Muscle of leg (tissue), 11 donors: ENCODE data around the gene NEU3. TPM values are rescaled to one million over a fixed set of nuclear protein-coding genes. Genes with fewer than 3 reads are reported as not detected.
"Not testable (repeated sequence)": the region's sequence is repeated elsewhere in the genome, so short reads cannot be mapped to it uniquely, and the experiment has no call there.

Experiments used
- DNase-seq: peaks from one replicate; pipeline ENCODE4 v3.0.0; 2013
- H3K27ac ChIP-seq: one replicate; pipeline ENCODE4 v1.5.1; 2013; ENCODE audit warnings: mild to moderate bottlenecking, low read length, control low read depth
- H3K27me3 ChIP-seq: one replicate; pipeline ENCODE4 v1.6.1; 2013; ENCODE audit warnings: low read length; ENCODE audit not compliant: control insufficient read depth, insufficient read depth
- H3K36me3 ChIP-seq: one replicate; pipeline ENCODE4 v1.6.1; 2013; ENCODE audit warnings: low read length; ENCODE audit not compliant: control insufficient read depth, insufficient read depth
- H3K4me1 ChIP-seq: one replicate; pipeline ENCODE4 v1.6.1; 2013; ENCODE audit warnings: low read length; ENCODE audit not compliant: control insufficient read depth, insufficient read depth
- H3K4me3 ChIP-seq: one replicate; pipeline ENCODE4 v1.5.1; 2013; ENCODE audit warnings: low read length, control low read depth
- H3K9me3 ChIP-seq: replicated peaks from 2 replicates; pipeline ENCODE4 v1.6.1; 2013; ENCODE audit warnings: low read depth, low read length; ENCODE audit not compliant: control insufficient read depth
- WGBS: methylation state at CpG from one replicate; pipeline ENCODE4 v1.1.5; 2013; ENCODE audit warnings: missing lambda C conversion rate; ENCODE audit not compliant: insufficient coverage; 5-methylcytosine and 5-hydroxymethylcytosine counted together
- polyA plus RNA-seq, 8 donors: library from polyadenylated mRNA; unstranded; fragments of 120-200 nt; gene quantifications; one replicate each; pipeline versions ENCODE4 v1.2.1 to v1.2.3, GENCODE V29; 2013; ENCODE audit warnings: inconsistent platforms in 1 of 8, low replicate concordance in 1 of 8; ENCODE audit not compliant: insufficient read length in 8 of 8, insufficient read depth in 1 of 8
- total RNA-seq: library from RNA; stranded (reverse); fragments of 120-200 nt; gene quantifications from one replicate; pipeline ENCODE4 v1.2.4, GENCODE V29; 2013

Gene NEU3
- total and polyA plus RNA-seq, 9 donors = 8.4 to 20.5 (median 12.9) TPM

- 92% methylated on average over 2 of the region's 4 CpGs for WGBS
- Histone ChIP-seq H3K4me3 (no peak overlapping the region), H3K27me3 (no peaks in the 10 kb centered on the region), H3K27ac (no peak overlapping the region), H3K36me3 (peaks cover 35% of the 10 kb centered on the region), H3K4me1 (no peaks in the 10 kb centered on the region), H3K9me3 (no peaks in the 10 kb centered on the region)
- no peak for DNase-seq
These were observed 10.7 kb upstream of the NEU3 start for GRCh38 chr11:74978041-74978440.

DNA sequence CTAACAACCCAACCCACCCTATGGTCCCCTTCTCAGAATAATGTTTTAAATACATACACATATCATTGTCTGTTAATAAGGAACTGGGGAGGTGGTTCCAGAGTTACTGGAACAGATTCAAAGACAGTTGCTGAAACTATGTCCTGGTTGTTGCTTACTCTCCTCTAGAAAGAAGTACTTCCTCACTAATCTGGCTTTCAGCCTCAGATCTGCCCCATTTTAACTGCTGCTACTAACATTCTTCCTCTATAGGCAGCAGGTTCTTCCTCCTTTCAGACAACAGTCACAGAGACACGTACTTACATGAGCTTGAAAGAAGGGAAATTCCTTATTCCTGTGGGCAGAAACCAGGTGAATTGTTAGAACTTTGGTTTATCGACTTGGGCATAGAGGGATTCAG lies 8.1 kb upstream of the NEU3 start:
- 100% methylated on average over 1 of the region's 2 CpGs for WGBS

GRCh38 chr11:74981888-74982287 lies 6.8 kb upstream of the NEU3 start:
- H3K27ac ChIP-seq = no peak overlapping the region
- no peaks in the 10 kb centered on the region for H3K9me3 ChIP-seq
- WGBS = no CpG with 5 or more reads among the region's 1 CpG
- DNase-seq = no peak
- H3K27me3 ChIP-seq = no peaks in the 10 kb centered on the region
- peaks cover 22% of the 10 kb centered on the region for H3K36me3 ChIP-seq
- H3K4me3 ChIP-seq = no peak overlapping the region
- H3K4me1 ChIP-seq = no peaks in the 10 kb centered on the region

More for the DNA sequence above, 8.1 kb upstream of the NEU3 start:
- Histone ChIP-seq H3K9me3 (no peaks in the 10 kb centered on the region), H3K4me1 (no peaks in the 10 kb centered on the region), H3K27me3 (no peaks in the 10 kb centered on the region), H3K27ac (no peak overlapping the region), H3K36me3 (peaks cover 26% of the 10 kb centered on the region), H3K4me3 (no peak overlapping the region)
- no peak for DNase-seq

DNA sequence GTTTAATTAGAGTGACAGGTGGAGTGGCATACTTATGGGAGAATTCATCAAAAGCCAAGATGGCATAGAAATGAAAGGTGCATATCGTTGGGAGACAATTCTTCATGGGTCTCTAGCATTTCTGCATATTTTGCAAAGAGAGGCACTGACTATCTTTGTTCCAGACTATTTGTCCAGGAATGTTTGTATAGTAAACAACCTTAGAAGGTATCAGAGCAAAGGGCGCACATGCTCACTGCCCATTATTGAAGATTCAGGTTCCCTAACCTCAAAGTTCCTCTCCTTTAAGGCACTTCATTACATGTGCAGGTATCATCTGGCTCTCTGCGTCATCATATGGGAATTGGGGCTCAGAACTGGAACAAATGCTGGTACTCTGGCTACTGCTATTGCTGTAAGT lies 4.7 kb upstream of the NEU3 start:
- WGBS = 83% methylated on average over 1 of the region's 3 CpGs
- no peaks in the 10 kb centered on the region for H3K4me1 ChIP-seq
- no peak overlapping the region for H3K4me3 ChIP-seq
- peaks cover 9% of the 10 kb centered on the region for H3K36me3 ChIP-seq
- H3K27ac ChIP-seq = no peak overlapping the region
- H3K9me3 ChIP-seq = no peaks in the 10 kb centered on the region
- DNase-seq = no peak
- H3K27me3 ChIP-seq = no peaks in the 10 kb centered on the region

- Histone ChIP-seq H3K4me3 (no peak overlapping the region), H3K27me3 (no peaks in the 10 kb centered on the region), H3K9me3 (no peaks in the 10 kb centered on the region), H3K36me3 (peaks cover 5% of the 10 kb centered on the region), H3K27ac (no peak overlapping the region), H3K4me1 (peaks cover 2% of the 10 kb centered on the region)
- WGBS = 100% methylated on average over 1 of the region's 2 CpGs
- no peak for DNase-seq
These were observed 4.0 kb upstream of the NEU3 start for GRCh38 chr11:74984730-74985129.

DNA sequence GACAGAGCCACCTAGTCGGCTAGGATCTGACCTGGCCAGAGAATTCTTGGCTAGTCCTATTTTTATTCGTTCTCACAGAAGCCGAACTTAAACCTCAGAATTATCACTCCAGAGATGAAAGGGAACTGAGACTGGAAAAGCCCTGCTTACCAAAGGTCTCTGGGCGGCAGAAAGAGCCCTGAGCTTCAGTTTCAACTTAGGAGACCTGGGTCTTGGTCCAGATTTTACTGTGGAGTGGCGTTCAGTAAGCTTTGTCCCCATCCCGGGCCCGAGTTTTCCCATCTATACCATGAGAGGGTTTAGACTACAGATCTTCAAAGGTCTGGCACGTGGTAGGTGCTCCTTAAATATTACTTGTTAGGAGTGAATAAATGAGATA lies 516 bp downstream of the NEU3 start:
- DNase-seq = no peak
- H3K4me1 ChIP-seq = peaks cover 2% of the 10 kb centered on the region
- 14% methylated on average over 2 of the region's 8 CpGs for WGBS
- H3K4me3 ChIP-seq = peak overlapping the region; percentile 76
- H3K36me3 ChIP-seq = no peaks in the 10 kb centered on the region
- H3K9me3 ChIP-seq = no peaks in the 10 kb centered on the region
- H3K27me3 ChIP-seq = no peaks in the 10 kb centered on the region
- peak overlapping the region; percentile 81 for H3K27ac ChIP-seq

- not testable (repeated sequence) for H3K27ac ChIP-seq, DNase-seq
- WGBS = no CpG with 5 or more reads among the region's 4 CpGs
These were observed 1.4 kb downstream of the NEU3 start for GRCh38 chr11:74990150-74990549.

DNA sequence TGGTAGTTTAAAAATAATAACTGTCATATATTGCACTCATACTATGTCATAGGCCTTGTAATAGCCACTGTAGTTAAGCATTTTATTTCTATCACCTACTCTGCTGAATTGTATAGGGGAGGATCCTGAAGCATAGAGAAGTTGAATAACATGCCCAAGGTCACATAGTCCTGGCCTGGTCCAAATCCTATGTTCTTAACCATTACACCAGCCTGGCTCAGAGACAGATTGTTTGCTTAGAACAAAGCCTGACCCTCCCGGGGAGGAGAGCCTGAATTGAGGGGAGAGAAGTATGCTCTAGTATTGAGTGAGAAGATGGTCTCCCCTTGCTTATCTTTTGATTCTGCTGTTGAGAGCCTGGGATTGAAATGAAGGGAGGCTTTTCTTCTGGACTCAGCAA lies 2.2 kb downstream of the NEU3 start:
- Histone ChIP-seq H3K4me1 (peaks cover 2% of the 10 kb centered on the region), H3K9me3 (no peaks in the 10 kb centered on the region), H3K27me3 (no peaks in the 10 kb centered on the region), H3K27ac (no peak overlapping the region), H3K36me3 (peaks cover 8% of the 10 kb centered on the region), H3K4me3 (no peak overlapping the region)
- DNase-seq = no peak
- WGBS = no CpG with 5 or more reads among the region's 1 CpG

More at GRCh38 chr11:74990150-74990549, 1.4 kb downstream of the NEU3 start:
- not testable (repeated sequence) for H3K4me1 ChIP-seq, H3K27me3 ChIP-seq, H3K36me3 ChIP-seq, H3K9me3 ChIP-seq, H3K4me3 ChIP-seq

DNA sequence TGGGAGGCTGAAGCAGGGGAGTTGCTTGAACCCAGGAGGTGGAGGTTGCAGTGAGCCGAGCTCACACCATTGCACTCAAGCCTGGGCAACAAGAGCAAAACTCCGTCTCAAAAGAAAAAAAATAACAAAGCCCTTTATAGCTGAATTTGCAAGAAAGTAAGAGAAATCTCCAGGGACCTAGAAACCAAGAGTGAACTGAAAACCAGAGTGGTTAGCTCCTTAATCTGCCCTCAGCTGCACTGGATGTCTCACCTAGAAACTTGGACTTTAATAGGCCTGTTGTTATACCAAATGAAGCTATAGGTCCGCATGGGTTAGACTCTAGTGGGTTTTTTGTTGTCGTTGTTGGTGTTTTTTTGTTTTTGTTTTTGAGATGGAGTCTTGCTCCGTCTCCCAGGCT lies 4.1 kb downstream of the NEU3 start:
- 70% methylated on average over 2 of the region's 5 CpGs for WGBS
- Histone ChIP-seq H3K36me3 (peaks cover 14% of the 10 kb centered on the region), H3K4me3 (no peak overlapping the region), H3K27me3 (no peaks in the 10 kb centered on the region), H3K9me3 (no peaks in the 10 kb centered on the region), H3K27ac (no peak overlapping the region), H3K4me1 (peaks cover 2% of the 10 kb centered on the region)
- DNase-seq = no peak

GRCh38 chr11:75000975-75001354 lies 12.2 kb downstream of the NEU3 start:
- no CpG with 5 or more reads among the region's 3 CpGs for WGBS

DNA sequence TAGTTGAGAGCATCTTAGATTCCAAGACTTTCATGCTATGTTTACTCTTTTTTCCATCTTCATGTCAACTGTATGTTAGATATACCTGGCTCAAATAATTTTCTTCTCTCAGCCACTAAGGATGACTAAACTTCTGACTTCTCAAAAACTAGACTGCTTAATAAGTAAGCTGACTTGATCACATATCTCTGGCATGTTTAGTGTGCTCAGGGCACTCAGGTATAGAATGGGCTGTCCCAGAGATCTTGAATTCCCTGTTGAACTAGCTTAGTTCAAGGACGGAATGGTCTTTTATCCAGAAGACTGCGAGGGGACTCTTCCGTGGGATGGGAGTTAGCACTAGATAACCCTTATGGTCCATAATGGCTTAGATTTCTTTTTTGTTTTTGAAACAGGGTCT lies 13.0 kb downstream of the NEU3 start:
- Histone ChIP-seq H3K27me3 (no peaks in the 10 kb centered on the region), H3K9me3 (no peaks in the 10 kb centered on the region), H3K36me3 (peaks cover 25% of the 10 kb centered on the region), H3K4me1 (no peaks in the 10 kb centered on the region), H3K27ac (no peak overlapping the region), H3K4me3 (no peak overlapping the region)
- WGBS = 100% methylated on average over 1 of the region's 3 CpGs
- no peak for DNase-seq

More at GRCh38 chr11:75000975-75001354, 12.2 kb downstream of the NEU3 start:
- Histone ChIP-seq H3K4me1 (no peaks in the 10 kb centered on the region), H3K27me3 (no peaks in the 10 kb centered on the region), H3K27ac (no peak overlapping the region), H3K9me3 (no peaks in the 10 kb centered on the region), H3K4me3 (no peak overlapping the region), H3K36me3 (peaks cover 18% of the 10 kb centered on the region)
- no peak for DNase-seq
